GM18868 (cell line): ENCODE results near the gene LMO1.
A peak's percentile ranks its signal among the peaks of the same experiment; 100 is the strongest.

Experiments
- ATAC-seq: cut with Tn5 transposase; IDR thresholded peaks from one replicate; pipeline ENCODE4 v1.9.1; 2021; ENCODE audit warnings: mild to moderate bottlenecking, moderate library complexity; ENCODE audit not compliant: unreplicated experiment

Gene LMO1

GRCh38 chr11:8229299-8230177 is 34.1 kb downstream of the LMO1 start:
- no peak for ATAC-seq

GRCh38 chr11:8228231-8228630 is 35.4 kb downstream of the LMO1 start:
- ATAC-seq: no peak

GRCh38 chr11:8227156-8228152 is 36.2 kb downstream of the LMO1 start:
- ATAC-seq: no peak

- peak; percentile 62 for ATAC-seq
Measured at GRCh38 chr11:8225589-8226036, 38.1 kb downstream of the LMO1 start.

- ATAC-seq: no peak
Measured at GRCh38 chr11:8224711-8225110, 39.0 kb downstream of the LMO1 start.

- no peak for ATAC-seq
Measured at GRCh38 chr11:8224161-8224591, 39.5 kb downstream of the LMO1 start.

- no peak for ATAC-seq
Measured at GRCh38 chr11:8223513-8223900, 40.2 kb downstream of the LMO1 start.

- no peak for ATAC-seq
Measured at GRCh38 chr11:8222820-8223512, 40.7 kb downstream of the LMO1 start.

GRCh38 chr11:8221917-8222495 is 41.7 kb downstream of the LMO1 start:
- no peak for ATAC-seq

GRCh38 chr11:8221046-8221723 is 42.5 kb downstream of the LMO1 start:
- no peak for ATAC-seq

- no peak for ATAC-seq
Measured at GRCh38 chr11:8220261-8221045, 43.2 kb downstream of the LMO1 start.

GRCh38 chr11:8219257-8220021 is 44.2 kb downstream of the LMO1 start:
- ATAC-seq: no peak

GRCh38 chr11:8218840-8219239 is 44.8 kb downstream of the LMO1 start:
- ATAC-seq: no peak

- no peak for ATAC-seq
Measured at GRCh38 chr11:8218409-8218808, 45.3 kb downstream of the LMO1 start.

GRCh38 chr11:8217926-8218325 is 45.8 kb downstream of the LMO1 start:
- no peak for ATAC-seq

- ATAC-seq: no peak
Measured at GRCh38 chr11:8217136-8217535, 46.5 kb downstream of the LMO1 start.

GRCh38 chr11:8213376-8213775 is 50.3 kb downstream of the LMO1 start:
- ATAC-seq: no peak

GRCh38 chr11:8209208-8209807 is 54.4 kb downstream of the LMO1 start:
- peak; percentile 58 for ATAC-seq
